NCI-H446 treated with DMSO at 0.1 percent for 48 hours (cell line): ENCODE results near the gene SH3TC2.

Experiments used
- DNase-seq: peaks from one replicate; lab custom pipeline; 2025; lab: John Stamatoyannopoulos, UW

The SH3TC2 gene

DNA sequence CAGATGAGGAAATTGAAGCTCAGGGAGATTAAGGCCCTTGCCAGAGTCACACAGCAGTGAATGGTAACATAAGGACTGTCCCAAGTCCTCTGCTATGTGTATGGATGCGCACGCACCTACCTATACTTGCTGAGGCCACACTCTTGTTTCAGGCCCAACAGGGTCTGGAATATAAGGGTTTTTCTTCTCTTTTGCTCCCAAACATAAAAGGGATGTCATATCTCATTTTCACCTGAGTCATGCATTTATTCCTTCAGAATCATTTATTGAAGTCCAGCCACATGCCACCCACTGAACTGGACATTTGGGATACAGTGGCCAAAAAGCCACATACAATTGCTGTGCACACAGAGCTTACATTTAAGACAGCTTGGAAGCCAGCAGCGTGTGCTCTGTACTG, 92.0 kb downstream of the SH3TC2 start:
- no peak for DNase-seq

DNA sequence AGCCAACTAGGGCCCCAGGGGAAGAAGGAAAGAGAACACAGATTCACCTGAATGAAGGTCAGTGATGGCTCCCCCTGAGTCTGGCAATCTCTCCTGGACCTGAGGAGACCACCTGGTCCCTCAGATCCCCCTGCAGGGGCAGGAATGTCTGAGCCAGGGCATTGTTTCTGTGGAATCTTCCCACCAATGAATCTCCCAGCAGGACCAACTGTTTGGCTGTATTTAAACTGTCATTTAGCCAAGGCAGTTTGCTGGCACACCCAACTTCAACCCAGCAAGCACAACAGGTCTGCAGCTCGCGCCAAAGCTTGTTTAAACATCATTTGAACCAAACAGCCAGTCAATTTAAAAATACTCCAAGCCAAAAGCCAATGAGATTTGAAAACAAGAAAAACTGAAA, 92.6 kb downstream of the SH3TC2 start:
- DNase-seq = peak; percentile 85

DNA sequence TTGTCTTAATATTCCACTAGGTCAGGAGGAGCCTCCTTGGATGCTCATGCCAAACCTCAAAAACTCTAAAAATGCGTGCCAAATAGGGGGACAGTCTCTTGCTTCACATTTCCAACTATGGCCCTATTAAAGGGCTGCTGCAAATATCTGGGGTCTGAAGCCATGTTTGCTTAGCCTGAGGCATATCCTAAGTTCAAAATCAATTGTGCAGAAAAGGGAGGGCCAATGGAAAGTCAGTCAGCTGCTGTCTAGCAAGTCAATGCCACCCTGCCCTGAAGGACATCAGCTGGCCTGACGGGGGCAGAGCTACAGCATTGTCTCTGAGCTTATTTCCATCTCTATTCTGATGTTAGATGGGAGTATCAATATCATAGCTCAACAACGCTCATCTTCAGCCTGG, 93.6 kb downstream of the SH3TC2 start:
- no peak for DNase-seq

DNA sequence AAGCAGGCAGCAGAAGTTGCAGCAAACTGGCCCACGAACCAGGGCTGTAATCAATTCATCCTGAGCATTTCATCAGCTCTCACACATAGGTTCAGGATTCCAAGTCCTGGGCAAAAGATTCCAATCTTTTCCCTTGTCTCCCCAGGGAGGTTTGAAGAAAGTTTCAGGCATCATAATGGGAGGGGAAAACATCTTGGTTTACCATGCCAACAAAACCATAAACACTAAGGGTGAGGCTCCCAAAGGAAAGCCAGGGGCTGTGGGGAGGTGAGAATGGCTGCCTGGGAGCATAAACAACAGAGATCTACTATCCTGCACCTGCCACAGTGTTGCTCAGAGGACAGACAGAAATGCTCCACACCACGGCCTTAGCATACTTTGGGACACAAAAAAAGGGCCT, 94.6 kb downstream of the SH3TC2 start:
- DNase-seq = no peak

DNA sequence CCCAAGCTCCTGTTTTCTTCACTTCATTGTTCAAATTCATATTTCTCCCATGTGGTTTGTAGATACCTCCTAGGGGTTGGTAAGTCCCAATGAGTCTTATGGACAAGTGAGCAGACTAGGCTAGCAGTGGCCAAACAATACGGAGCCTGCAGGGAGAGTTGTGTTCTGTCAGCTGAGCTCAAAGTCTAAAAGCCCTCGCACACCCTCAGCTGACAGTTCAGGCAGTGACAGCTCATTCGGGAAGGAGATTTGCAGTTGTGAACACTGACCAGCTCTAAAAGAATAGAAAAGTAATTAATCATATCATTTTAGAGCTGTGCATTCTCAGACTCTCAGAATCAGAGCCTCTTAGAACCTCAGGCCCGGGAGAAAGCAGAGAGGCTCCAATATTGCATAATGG, 95.1 kb downstream of the SH3TC2 start:
- DNase-seq = no peak

DNA sequence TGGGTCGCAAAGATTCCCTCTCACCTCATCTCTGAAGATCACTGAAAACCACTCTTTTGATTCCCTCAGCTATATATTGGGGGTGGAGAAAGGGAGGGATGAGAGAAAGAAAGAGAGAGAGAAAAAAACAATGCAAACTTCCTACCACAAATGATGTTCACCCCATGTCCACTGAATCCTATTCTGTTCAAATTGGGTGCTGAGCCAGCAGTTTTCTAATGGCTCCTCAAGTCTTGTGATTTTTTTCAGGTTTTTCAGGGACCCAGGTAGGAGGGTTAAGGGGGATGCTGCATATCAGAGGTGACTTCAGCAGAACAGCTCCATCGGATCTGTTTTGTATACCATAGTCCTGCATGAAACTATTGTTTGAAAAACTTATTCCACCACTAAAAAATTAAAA, 95.9 kb downstream of the SH3TC2 start:
- no peak for DNase-seq

DNA sequence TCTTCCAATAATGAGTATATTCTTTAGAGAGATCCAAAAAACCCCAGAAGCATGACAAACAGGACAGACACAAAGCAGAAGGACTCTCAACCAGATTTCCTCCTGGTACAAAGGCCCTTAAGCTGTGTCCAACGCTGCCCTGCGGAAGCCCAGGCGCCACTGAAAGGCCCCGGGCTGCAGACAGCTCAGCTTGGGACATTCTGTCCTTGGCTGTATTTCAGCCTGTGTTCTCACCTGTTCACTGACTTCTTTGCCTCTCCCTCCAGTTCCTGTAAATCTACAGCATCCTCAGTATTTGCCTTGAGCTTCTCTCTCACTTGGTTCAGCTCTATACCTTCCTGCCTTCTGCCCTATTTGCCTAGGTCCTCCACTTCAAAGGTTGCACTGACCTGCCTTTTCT, 96.5 kb downstream of the SH3TC2 start:
- no peak for DNase-seq

DNA sequence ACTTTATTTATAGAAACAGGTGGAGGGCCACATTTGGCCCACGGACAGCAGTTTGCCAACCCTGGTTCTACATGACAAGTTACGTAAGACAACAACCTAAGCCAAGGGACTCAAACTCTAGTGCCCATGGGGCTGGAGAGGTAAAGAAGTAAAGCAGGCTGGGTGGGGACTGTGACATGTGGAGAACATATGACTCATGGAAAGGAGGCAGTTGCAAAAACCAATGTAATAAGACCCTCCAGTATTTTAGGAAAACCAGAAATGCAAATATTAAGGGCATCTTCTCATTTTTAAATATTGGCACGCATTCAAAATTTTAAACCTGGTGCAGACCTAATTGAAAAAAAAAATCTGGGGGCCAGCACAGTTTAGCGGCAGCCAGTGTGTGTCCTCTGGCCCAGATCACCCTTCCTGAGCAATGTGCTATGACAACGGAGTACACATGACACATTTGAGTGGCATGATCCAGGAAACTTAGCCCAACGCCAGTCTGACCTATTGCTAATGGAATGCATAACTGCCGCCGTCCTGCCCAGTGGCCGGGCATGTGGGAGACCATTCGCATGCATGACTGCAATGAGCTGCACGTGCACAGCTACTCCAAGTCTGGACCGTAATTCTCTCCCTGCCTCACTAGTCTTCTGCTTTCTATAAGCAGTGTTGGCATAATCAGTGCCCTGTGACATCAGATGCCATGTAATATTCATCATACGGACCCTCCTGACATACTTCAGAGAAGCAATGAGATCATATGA, 97.2 kb downstream of the SH3TC2 start:
- DNase-seq = peak; percentile 44

DNA sequence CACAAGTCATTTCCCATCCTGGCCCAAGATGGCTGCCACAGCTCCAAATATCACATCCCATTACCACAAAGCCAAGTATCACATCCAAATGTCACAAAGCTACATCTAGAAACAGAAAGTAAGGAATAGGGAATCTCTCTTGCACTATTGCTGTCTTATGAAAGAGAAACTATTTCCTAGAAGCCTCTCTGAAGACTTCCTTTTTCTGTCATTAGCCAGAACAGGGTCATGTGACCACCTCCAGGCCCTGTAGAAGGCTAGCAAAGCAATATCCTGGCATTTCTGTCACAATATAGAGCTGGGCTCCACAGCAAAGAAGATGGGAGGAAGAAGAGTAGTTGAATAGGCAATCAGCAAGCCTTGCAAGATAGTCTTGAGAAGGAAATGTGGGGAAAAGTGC, 99.2 kb downstream of the SH3TC2 start:
- no peak for DNase-seq

DNA sequence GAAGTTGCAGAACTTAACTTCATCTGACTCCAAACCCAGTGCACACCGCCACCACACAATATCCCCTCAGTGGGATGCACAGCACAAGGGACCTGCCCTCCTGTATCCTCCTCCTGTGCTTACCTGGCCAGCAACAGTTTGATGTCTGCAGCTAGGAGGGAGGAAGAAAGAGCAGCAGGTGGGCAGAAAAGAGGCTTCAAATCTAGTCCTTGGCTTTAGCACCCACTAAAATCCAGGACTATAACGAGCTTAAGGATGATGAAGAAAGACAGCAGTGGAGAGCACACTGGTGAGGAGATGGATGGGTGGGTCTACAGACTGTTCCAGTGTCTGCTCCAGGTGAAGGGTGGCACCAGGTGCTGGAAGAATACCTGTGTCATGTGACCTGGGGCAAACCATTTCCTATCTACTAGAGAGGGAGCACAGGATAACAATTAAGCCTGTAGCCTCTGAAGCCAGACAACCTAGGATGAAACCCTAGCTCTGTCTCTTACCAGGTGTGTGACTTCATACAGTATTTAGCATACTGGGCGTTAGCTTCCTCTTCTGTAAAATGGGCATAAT, 100.0 kb downstream of the SH3TC2 start:
- no peak for DNase-seq

DNA sequence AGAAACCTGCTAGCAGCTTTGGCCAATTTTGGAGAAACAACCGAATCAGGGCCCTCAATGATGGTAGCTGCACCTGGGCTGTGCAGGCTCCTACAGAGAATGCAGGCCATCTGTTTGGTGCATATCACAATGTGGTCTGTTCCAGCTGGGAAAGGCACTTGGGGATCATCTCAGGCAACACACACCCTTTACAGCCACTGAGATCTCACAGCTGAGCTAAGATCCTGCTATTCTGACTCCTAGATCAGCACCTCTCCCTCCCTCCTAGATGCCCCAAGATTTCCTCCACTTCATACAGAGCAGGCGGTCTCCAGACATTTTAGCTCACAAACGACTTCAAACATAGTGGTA, 100.7 kb downstream of the SH3TC2 start:
- DNase-seq = no peak

DNA sequence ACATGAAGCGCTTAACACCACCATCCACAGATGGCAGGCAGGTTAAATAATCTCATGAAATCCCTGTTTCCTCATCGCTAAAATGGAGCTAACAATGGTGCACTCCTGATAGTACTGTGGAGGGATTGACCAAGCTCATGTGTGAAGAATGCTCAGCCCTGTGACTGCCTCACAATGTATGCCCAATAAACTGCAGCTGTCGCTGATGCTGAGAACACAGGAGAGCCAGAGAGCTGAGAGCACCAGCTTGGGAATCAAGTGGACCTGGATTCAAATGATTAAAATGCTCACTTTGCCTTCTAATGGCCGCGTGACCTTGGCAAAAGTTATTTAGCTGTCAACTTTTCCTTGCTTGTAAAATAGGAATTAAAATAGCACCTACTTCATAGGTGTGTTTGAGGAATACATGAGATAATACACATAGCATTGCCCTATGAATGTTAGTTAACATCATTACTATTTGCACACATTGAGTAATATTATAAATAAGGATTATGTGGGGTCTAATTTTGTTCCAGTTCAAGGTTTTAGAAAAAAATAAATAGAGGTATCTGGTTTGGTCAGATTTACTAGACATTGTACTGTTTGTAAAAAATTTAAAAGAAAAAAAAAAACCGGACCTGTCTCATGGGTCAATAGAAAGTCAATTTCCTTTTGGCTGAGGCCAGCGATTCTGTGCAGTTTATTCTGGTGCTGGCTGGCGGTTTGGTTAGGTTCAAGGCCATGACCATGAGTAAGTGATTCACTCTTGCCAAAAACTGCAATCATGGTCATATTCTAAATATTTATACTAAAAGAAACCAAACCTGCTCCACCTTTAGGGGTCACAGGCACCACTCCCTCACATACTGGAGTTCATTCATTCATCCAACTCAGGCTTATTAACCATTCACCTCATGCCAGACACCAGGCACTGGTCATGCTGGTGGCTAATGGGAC, 101.3 kb downstream of the SH3TC2 start:
- no peak for DNase-seq

DNA sequence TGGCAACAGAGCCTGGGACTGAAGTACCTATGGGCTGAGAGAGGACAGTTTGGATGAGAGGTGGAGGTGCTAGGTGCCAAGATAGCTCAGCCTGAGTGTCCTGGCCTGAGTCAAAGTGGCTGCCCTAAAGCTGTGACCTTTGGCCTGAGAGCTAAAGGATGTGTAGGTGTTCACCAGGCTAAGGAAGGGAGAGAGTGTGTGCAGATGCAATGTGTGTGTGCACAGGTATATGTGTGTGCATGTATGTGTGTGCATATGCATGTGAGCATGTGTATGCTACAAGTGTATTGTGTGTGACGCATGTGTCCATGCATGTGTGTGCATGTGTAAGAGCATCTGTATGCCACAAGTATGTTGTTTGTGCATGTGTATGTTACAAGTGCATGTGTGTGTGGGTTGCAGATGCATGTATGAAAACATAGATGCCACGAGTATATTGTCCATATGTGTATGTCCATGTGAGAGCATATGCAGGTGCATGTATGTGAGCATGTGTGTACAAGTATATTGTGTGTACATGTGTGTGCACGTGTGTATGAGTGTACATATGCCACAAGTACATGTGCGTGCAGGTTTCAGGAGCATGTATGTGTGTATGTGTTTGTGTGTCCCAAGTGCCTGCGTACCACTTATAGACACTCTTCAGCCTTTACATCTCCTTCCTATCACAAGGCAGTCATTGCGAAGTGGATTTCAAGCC, 102.6 kb downstream of the SH3TC2 start:
- DNase-seq = no peak

DNA sequence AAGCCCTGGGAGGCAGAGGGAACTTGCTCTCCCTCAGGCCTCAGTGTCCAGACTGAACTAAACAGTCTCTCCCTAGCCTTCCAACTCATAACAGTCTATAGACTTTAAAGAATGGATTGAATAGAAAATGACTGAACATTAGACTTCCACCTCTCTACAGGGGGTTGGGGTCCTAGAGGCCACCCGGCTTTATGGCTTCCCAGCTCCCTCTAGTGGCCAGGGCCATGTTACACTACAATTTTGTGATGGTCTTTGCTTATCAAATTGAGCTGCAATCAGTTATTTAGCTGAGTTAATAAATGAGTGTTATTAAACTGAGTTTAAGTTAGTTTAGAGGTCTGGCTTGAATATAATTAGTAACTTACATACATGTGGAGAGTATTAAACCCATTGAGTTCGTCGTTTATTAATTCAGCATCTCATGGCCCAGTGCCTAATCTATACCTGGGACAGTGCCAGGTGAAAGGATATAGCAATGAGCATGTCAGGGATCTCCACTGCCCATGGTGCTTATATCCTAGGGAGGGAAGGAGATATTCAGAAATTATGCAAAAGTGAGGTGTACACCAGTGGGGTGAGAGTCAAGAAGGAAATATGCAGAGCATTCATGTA, 105.2 kb downstream of the SH3TC2 start:
- DNase-seq = peak; percentile 14

DNA sequence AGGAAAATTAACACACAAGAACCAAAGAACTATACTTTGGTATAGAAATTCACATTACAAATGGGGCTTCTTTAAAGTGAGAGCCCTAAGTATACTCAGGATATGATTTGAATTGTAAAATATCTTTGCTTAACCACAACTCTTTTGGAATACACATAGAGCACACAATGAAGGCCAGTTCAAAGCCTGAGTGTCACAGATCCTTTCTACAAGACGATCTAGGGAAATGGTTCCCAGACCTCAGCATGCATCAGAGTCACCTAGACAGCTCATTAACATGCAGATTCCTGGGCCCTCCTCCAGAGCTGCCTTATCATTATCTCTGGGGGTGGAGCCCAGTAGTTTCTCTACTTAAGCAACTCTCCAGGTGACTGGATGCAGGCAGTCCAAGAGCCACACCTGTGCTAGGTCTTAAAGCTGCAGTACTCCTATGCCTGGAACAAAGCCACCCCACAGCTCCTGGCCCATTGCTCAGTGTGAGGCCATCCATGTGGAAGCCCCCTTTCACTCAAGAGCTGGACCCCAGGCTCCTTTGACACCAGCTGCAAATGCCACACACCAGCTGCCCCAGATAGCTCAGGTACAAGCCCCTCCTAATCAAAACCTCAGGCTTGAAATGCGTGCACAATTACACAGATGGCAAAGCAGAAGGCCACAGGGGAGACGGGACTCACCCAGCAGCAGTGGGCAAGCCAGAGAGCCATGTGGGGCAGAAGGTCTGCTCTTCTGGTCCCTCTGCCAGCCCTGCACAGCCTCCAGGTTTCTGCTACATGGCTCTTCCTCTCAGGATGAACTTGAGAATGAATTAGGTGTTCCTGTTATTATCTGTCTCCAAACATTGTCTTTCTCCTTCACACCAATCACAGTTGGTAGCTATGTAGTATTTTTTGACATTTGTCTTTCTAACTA, 106.1 kb downstream of the SH3TC2 start:
- DNase-seq = no peak
